Activated T-helper 1 cell treated with anti-CD3 and anti-CD28 coated beads, Interleukin-12 subunit alpha, Interleukin-12 subunit beta, Interleukin-2, Interleukin-4 antibody, amounts not matched to agents 30 ng/mL and 10 ng/mL and 1 ng/mL, durations not matched to agents 14 hours and 24 hours and 36 hours (primary cell): ENCODE data around the gene CD81. TPM values are rescaled to one million over a fixed set of nuclear protein-coding genes. Genes with fewer than 3 reads are reported as not detected.
"Not testable (repeated sequence)": the region's sequence is repeated elsewhere in the genome, so short reads cannot be mapped to it uniquely, and the experiment has no call there.

Experiments
- DNase-seq: peaks from one replicate; pipeline ENCODE4 v3.0.0; 2021; ENCODE audit warnings: low spot score
- H3K27ac Mint-ChIP-seq: one replicate; pipeline ENCODE4 v1.8.0; 2021; ENCODE audit warnings: mild to moderate bottlenecking, mixed read lengths
- H3K27me3 Mint-ChIP-seq: one replicate; pipeline ENCODE4 v1.8.0; 2022; ENCODE audit warnings: mild to moderate bottlenecking, moderate library complexity, mixed read lengths; ENCODE audit not compliant: insufficient read depth
- H3K36me3 Mint-ChIP-seq: one replicate; pipeline ENCODE4 v1.8.0; 2021; ENCODE audit warnings: low read depth, mixed read lengths
- H3K4me1 Mint-ChIP-seq: one replicate; pipeline ENCODE4 v1.8.0; 2021; ENCODE audit warnings: low read depth, mixed read lengths
- H3K4me3 Mint-ChIP-seq: one replicate; pipeline ENCODE4 v1.8.0; 2021; ENCODE audit warnings: mild to moderate bottlenecking, moderate library complexity, mixed read lengths
- H3K9me3 Mint-ChIP-seq: one replicate; pipeline ENCODE4 v1.8.0; 2021; ENCODE audit warnings: mixed read lengths
- intact Hi-C: fragments of 100-400 bp; cut with micrococcal nuclease; formaldehyde crosslinking; loops from one replicate; pipeline ENCODE4 v1.15.1; 2024
- total RNA-seq: library from RNA; stranded (reverse); gene quantifications from 2 replicates; pipeline ENCODE4 v1.2.3, GENCODE V29; 2022

CD81 gene
- total RNA-seq, 1 donor from 2014 or later, result 247 TPM

DNA sequence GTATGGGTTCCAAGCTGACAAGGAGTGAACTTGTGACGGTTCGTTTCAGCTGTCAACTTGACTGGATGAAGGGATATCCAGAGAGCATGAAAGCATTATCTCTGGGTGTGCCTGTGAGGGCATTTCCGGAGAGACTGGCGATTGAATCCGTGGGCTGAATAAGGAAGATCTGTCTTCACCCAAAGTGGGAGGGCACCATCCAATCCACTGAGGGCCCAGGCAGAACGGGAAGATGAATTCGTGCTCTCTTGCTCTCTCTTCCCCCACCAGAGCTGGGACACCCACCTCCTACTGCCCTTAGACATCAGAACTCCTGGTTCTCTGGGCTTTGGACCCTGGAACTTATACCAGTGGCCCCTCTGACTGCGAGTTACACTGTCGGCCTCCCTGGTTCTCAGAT lies 15.5 kb upstream of the CD81 start:
- H3K9me3 Mint-ChIP-seq, result no peaks in the 10 kb centered on the region
- DNase-seq, result no peak
- no peaks in the 10 kb centered on the region for H3K27me3 Mint-ChIP-seq
- H3K4me3 Mint-ChIP-seq, result no peak overlapping the region
- H3K27ac Mint-ChIP-seq, result no peak overlapping the region
- no peaks in the 10 kb centered on the region for H3K4me1 Mint-ChIP-seq
- intact Hi-C loops, result no loop called here
- H3K36me3 Mint-ChIP-seq, result no peaks in the 10 kb centered on the region

DNA sequence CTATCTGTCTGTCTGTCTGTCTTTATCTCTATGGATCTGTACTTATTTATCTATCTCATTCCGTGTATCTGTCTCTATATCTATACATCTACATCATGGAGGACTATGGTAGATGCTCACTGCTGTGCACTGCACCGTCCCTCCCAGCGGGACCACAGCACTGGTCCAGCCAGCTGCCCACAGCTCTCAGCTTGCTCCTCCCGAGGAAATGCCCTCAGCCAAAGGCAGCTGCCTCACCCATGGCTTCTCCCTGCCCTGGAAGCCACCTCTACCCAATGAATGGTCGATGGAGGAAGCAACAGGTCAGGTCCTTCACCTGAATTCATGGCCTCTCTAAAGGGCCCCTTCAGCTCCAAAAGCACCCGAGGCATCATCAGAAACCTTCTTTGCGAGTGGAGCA lies 14.7 kb upstream of the CD81 start:
- H3K4me3 Mint-ChIP-seq, result no peak overlapping the region
- no peaks in the 10 kb centered on the region for H3K4me1 Mint-ChIP-seq
- no peaks in the 10 kb centered on the region for H3K9me3 Mint-ChIP-seq
- no peak for DNase-seq
- no peak overlapping the region for H3K27ac Mint-ChIP-seq
- intact Hi-C loops, result no loop called here
- H3K27me3 Mint-ChIP-seq, result no peaks in the 10 kb centered on the region
- no peaks in the 10 kb centered on the region for H3K36me3 Mint-ChIP-seq

DNA sequence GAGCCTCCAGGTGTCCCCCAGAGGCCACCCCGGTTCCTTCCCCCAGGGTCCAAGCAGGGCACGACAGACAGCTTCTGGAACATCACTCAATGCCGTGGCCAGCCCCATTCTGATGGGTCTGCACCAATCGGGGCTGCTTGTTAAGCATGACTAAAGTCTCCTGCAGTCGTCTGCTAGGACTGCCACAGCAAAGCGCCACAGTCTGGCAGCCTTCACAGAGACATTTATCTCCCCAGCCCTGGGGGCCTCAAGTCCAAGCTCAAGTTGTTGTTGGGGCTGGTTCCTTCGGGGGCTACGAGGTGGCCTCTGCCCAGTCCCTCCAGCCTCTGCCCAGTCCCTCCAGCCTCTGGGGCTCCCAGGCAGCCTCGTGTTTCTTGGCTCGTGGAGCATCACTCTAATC lies 14.0 kb upstream of the CD81 start:
- no peak for DNase-seq
- Mint-ChIP-seq H3K27ac (no peak overlapping the region), H3K27me3 (no peaks in the 10 kb centered on the region), H3K4me1 (no peaks in the 10 kb centered on the region), H3K4me3 (no peak overlapping the region), H3K36me3 (no peaks in the 10 kb centered on the region), H3K9me3 (no peaks in the 10 kb centered on the region)
- intact Hi-C loops, result no loop called here

DNA sequence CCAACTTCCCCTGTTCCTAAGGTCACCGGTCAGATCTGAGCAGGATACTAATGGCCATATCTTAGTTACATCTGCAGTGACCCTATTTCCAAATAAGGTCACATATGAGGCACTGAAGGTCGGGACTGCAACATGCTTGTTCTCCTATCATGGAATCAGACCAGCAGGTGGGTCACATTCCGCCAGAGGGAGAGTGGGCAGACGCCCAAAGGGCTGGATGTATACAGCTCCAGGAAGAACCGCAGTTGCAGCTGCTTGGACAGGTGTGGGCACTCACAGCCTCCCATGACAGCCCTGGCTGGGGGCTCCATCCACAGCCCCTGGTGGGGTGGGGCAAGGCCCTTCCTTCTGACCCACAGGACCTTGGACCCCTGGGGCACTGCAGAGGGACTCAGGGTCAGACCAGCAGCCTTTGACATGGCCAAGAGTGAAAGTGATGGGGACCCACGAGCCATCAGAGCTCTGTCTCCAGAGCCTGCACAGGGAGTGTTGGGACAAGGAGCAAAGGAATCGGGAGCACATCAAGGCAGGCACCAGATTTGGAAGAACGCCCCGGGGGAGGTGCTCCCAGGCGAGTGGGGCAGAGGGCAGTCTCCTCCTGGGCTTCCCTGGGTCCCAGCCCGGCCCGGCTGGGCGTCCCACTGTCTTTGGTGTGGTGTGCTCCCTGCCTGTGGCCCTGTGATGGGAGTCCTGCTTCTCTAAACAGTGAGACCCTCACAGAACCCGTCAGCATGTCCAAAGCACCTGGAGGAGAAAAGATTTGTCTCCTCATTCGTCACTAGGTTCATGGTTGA lies 13.3 kb upstream of the CD81 start:
- Mint-ChIP-seq H3K9me3 (no peaks in the 10 kb centered on the region), H3K36me3 (no peaks in the 10 kb centered on the region), H3K27me3 (no peaks in the 10 kb centered on the region), H3K4me1 (no peaks in the 10 kb centered on the region), H3K27ac (no peak overlapping the region), H3K4me3 (no peak overlapping the region)
- no peak for DNase-seq
- intact Hi-C loops, result no loop called here

DNA sequence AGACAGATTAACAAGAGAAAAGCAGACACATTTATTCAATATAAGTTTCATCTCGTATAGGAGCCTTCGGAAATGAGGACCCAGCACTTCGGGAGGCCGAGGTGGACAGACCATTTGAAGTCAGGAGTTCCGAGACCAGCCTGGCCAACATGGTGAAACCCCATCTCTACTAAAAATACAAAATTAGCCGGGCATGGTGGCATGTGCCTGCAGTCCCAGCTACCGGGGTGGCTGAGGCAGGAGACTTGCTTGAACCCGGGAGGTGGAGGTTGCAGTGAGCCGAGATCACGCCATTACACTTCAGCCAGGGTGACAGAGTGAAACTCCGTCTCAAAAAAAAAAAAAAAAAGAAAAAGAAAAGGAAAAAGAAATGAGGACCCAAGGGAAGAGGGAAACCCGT lies 12.7 kb upstream of the CD81 start:
- not testable (repeated sequence) for H3K9me3 Mint-ChIP-seq

DNA sequence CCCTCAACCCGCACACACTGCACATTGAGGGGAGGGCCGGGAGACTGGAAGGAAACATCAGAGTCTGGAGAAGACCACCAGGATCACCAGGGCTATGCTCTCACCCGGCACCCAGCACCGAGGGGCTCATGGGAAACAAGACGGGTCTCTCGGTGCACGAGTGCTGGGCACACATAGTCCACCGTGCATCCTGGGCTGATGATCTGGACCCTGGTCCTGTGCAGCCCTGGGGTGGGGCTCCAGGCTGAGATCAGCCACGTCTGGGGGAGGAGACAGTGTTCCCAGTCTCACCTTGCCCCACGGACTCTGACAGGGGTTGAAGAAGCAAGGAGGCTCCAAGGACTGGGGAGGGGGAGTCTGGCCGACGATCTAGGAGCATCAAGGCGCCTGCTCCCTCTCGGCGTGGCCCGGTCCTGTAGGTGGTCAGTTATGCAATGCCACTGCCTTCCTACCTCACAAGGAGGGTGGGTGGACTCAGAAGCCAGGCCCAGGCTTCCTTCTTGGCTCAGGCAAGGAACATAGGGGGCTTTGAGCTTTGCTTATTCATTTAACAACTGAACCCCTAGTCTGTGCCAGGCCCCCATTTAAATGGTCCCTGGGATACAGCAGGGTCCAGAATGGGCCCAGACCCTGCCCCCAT lies 11.4 kb upstream of the CD81 start:
- Mint-ChIP-seq H3K4me3 (no peak overlapping the region), H3K27me3 (no peaks in the 10 kb centered on the region), H3K36me3 (no peaks in the 10 kb centered on the region), H3K4me1 (no peaks in the 10 kb centered on the region), H3K9me3 (no peaks in the 10 kb centered on the region), H3K27ac (no peak overlapping the region)
- intact Hi-C loops, result no loop called here
- DNase-seq, result no peak

More for the DNA sequence above, 12.7 kb upstream of the CD81 start:
- H3K4me3 Mint-ChIP-seq, DNase-seq, H3K36me3 Mint-ChIP-seq, H3K27ac Mint-ChIP-seq, H3K4me1 Mint-ChIP-seq, intact Hi-C loops, H3K27me3 Mint-ChIP-seq: not testable (repeated sequence)

- DNase-seq, result no peak
- Mint-ChIP-seq H3K27ac (no peak overlapping the region), H3K36me3 (no peaks in the 10 kb centered on the region), H3K9me3 (no peaks in the 10 kb centered on the region), H3K4me1 (no peaks in the 10 kb centered on the region), H3K27me3 (no peaks in the 10 kb centered on the region), H3K4me3 (no peak overlapping the region)
- intact Hi-C loops, result no loop called here
These were observed 10.8 kb upstream of the CD81 start for GRCh38 chr11:2366276-2366675.

DNA sequence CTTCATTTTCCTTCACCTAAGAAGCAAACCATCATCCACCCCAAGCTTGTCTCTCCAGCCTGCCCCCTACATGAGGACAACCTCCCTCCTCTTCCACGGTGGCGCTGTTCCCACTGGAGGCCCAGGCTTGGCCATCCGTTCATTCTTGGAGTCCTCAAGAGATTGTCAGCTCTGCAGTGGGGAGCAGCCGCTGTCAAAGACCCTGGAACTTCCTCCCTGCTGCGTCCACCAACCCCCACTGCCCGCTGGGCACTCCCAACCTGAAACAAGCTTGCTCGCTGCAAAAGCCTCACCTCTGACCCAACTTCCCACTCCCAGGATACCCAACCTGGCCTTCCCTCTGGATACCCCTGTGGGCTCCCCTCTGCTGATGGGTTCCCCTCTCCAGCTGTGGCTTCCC lies 10.4 kb upstream of the CD81 start:
- DNase-seq, result no peak
- Mint-ChIP-seq H3K27ac (no peak overlapping the region), H3K27me3 (no peaks in the 10 kb centered on the region), H3K9me3 (no peaks in the 10 kb centered on the region), H3K4me3 (no peak overlapping the region), H3K36me3 (no peaks in the 10 kb centered on the region), H3K4me1 (no peaks in the 10 kb centered on the region)
- intact Hi-C loops, result no loop called here

GRCh38 chr11:2367266-2368160 lies 9.6 kb upstream of the CD81 start:
- Mint-ChIP-seq H3K4me3 (no peak overlapping the region), H3K36me3 (no peaks in the 10 kb centered on the region), H3K9me3 (no peaks in the 10 kb centered on the region), H3K27me3 (no peaks in the 10 kb centered on the region), H3K4me1 (no peaks in the 10 kb centered on the region), H3K27ac (no peak overlapping the region)
- no peak for DNase-seq
- intact Hi-C loops, result no loop called here

DNA sequence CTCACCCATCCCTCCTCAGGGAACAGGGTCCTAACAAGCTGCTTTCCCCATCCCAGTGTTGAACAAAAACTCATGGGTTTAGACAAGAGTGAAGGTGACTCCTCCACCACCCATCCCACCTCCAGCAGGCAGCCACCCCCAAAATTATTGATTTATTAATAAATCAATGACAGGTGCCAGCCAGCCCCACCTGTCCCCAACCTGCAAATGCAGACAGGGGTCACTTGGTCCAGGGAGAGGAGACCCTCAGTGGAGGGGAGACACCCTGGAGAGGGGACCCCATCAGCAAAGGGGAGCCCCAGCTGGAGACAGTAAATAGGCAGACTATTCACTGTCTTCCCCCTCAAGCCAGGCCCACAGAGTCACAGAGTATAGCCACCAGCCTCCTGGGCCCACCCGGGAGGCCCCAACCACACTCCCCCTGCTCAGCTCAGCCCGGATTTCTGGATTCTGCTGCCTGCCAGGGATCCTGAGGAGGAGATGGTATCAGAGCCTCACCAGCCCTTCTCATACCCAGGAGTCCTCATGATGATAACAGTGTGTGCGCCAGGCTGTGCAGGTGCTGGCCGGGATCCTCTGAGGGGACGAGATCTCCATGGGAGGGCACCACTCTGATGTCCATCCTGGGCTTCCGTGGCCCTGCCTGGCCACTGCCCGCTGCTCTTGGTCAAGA lies 8.8 kb upstream of the CD81 start:
- Mint-ChIP-seq H3K9me3 (no peaks in the 10 kb centered on the region), H3K4me3 (no peak overlapping the region), H3K36me3 (no peaks in the 10 kb centered on the region), H3K27ac (no peak overlapping the region), H3K27me3 (no peaks in the 10 kb centered on the region), H3K4me1 (no peaks in the 10 kb centered on the region)
- intact Hi-C loops, result no loop called here
- DNase-seq, result no peak

- H3K4me1 Mint-ChIP-seq, result no peaks in the 10 kb centered on the region
These were observed 8.3 kb upstream of the CD81 start for GRCh38 chr11:2368851-2369180.

DNA sequence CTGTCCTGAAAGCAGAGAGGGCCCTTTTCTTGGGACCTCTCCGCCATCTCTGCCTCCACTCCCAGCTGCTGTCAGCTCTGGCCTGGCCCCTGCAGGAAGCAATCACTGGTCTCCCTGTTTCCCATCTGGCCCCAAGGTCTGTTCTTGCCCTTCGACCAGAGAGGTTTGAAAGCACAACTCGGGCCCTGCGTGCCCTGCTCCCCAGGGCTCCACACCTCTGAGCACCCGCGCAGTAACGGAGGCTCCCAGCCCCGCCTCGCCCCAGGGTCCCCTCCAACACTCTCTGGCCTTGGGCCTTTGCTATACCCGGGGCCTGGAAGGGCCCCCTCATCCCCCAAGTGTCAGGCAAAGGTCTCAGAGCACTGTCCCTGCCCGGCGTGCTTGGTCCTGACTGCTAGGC lies 7.8 kb upstream of the CD81 start:
- H3K9me3 Mint-ChIP-seq, result no peaks in the 10 kb centered on the region
- no peak overlapping the region for H3K4me3 Mint-ChIP-seq
- H3K36me3 Mint-ChIP-seq, result no peaks in the 10 kb centered on the region
- peaks cover 4% of the 10 kb centered on the region for H3K27me3 Mint-ChIP-seq
- no peak overlapping the region for H3K27ac Mint-ChIP-seq
- DNase-seq, result no peak
- no peaks in the 10 kb centered on the region for H3K4me1 Mint-ChIP-seq
- intact Hi-C loops, result no loop called here

More at GRCh38 chr11:2368851-2369180, 8.3 kb upstream of the CD81 start:
- Mint-ChIP-seq H3K27ac (no peak overlapping the region), H3K36me3 (no peaks in the 10 kb centered on the region), H3K9me3 (no peaks in the 10 kb centered on the region), H3K27me3 (peaks cover 3% of the 10 kb centered on the region), H3K4me3 (no peak overlapping the region)
- intact Hi-C loops, result no loop called here
- no peak for DNase-seq
